Measurements from ENCODE around the gene TALDO1.

The TALDO1 gene

GRCh38 chr11:770642-771616 is 23.7 kb downstream of the TALDO1 start:
- no peak for DNase-seq

- no peak for DNase-seq
Observed at GRCh38 chr11:771617-772204, 24.4 kb downstream of the TALDO1 start.

GRCh38 chr11:772429-773390 is 25.4 kb downstream of the TALDO1 start:
- DNase-seq = no peak

GRCh38 chr11:773425-773824 is 26.2 kb downstream of the TALDO1 start:
- no peak for DNase-seq

DNA sequence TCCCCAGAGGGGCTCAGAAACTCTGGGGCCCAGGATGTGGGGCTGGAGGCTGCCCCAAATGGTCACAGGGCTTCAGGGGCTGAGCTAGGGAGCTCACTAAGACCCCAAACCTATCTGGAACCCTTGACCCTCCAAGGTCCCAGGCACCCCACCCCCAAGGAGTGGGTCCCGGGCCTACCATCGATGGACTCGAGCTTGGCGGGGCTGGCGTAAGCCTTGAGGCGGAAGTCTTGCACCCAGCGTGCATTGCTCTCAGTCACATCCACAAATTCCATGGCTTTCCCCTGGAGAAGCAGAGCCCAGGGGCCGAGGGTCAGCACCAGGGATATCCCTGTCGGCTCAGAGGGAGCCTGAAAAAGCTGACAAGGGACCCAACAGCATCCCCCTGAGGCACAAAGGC is 26.6 kb downstream of the TALDO1 start:
- no peak for DNase-seq

GRCh38 chr11:774873-775592 is 27.8 kb downstream of the TALDO1 start:
- DNase-seq = no peak

GRCh38 chr11:776263-776560 is 28.9 kb downstream of the TALDO1 start:
- DNase-seq = no peak

DNA sequence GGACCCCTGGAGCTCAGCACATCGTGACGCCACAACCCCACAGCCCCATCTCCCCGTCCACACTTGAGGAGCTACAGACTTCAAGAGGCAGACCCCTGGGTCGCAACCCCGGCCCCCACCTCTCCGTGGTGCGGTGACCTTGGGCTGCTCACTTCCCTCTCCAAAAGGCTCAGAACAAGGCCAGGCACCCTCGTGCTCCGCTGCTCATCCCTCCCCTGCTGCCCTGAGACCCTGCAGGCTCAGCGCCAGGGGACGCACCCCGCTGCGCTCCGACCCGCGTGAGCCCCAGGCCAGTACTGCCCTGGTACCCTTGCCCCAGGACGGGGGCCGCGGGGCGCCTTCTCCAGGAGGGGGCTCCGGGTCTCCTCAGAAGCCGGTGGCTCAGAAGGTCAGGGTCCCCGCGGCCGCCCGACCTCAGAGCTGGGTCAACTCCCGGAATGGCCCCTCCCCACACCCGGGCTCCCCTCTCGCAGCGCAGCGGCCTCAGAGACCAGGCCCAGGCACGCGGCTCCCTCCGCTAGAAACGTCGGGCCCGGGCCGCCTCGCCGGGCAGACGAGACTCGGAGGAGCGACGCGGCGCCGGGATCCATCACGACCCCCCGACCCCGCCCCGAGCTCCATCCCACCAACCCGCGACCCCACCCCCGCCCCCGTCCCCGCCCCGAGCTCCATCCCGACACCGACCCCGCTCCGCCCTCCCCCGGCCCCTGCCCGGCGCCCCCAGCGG is 29.5 kb downstream of the TALDO1 start:
- DNase-seq = no peak

GRCh38 chr11:777288-778255 is 30.3 kb downstream of the TALDO1 start, which contains the start of gene GATD1:
Gene GATD1 (minus strand): TSS chr11:777487. CDS start chr11:777462, 25 bp downstream.
- DNase-seq = peak; percentile 83

DNA sequence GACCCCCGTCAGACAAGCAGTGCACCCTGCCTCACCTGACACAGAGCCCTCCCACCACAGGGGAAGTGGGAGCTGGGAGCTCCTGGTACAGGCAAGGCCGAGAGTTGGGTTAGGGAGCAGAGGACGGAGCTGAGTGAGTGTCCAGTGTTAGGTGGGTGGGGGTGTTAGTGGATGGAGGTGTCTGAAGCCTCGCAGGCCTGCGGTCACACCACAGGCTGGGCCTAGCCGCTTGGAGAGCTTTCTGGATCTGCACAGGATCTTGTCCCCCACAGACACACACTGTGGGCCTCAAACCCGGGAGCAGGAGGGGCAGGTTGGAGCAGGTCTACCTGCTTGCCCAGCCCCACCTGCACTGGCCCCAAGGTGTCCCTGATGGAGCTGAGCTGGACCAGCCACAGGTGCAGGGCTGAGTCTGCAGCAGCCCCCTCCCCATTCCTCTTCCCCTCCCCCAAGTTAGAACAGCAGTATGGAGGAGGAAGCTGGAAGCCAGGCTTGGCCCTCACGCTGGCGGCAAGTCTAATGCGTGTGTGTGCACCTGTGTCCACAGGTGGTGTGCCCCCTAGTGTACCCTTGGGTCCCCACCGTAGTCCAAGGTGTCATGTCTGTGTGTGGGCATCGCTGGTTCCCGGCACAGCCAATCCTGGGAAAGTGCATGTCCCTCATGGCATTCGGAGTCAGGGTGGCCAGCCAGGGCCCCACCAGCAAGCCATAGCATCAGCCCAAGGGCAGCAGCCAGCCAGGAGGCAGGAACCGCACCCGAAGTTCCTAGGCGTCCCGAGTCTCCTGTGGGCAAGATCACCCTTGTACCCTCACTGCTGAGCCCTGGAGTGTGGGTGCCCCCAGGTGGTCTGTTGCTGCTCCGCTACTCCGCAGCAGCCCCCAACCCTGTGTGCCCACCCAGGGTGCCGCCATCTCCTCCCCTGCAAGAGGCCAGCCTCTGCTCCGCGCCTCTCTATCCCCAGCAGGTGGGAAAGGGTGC is 32.0 kb downstream of the TALDO1 start:
- DNase-seq = no peak

GRCh38 chr11:779955-780532 is 32.8 kb downstream of the TALDO1 start:
- DNase-seq = no peak

- DNase-seq = no peak
Observed at GRCh38 chr11:782264-783174, 35.3 kb downstream of the TALDO1 start.

GRCh38 chr11:783581-784015 is 36.3 kb downstream of the TALDO1 start:
- DNase-seq = no peak

- no peak for DNase-seq
Observed at GRCh38 chr11:786235-787083, 39.2 kb downstream of the TALDO1 start.

DNA sequence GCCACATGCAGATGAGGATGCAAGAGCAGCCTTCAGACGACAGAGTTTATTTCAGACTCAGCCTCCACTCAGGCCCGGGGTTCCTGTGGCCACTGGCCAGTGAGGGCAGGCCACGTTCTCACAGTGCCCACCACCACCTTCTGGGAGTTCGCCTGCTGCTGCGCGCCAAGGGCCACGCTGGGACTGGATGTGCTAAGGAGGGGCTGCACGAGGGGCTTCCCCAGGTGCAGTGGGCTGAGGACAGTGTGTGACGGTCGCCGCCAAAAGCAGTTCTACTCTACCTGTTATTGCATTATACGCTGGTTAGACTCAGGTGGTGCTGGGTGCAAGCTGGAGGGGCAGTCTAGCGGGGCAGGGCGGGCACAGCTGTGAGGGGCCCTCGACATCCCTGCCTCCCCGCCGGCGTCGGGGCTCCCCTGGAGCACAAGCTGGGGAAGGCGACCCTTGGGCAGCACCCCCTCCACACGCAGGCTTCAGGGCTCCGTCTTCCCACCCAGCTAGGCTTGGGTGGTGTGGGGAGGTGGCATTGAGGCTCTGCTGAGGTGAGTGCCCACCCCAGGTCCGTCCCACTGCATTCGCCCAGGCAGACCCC is 39.9 kb downstream of the TALDO1 start:
- no peak for DNase-seq

DNA sequence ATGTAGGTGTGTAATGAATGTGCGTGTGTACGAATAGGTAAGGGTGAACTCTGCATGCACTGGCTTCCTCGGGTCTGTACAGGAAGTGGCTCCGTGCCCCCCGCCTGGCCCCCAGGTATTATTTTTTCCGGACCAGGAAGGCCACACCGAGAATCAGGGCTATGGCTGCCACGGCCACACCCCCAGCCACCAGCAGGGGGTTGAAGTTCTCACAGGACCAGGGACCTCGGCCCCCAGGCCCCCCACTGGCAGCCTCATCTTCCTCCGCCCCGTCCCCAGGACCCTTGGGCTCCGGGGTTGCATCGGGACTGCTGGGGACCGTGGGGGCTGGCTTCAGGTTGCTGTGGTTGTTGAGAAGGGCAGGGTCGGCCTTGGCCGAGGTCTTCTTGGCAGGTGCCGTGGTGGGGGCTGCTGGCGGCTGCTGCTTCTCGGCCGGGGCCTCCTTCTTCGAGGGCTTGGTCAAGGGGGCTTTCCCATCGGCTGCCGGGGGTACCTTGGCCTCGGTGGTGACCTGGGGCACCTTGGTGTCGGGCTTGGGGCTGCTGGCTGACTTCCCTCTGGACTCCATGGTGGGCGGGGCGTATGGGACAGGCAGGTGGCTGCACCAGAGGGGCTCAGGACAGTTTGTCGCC is 40.9 kb downstream of the TALDO1 start:
- DNase-seq = no peak
